GM21825 (cell line): Measurements from ENCODE around the gene SIDT1.
"Not testable (repeated sequence)": the region's sequence is repeated elsewhere in the genome, so short reads cannot be mapped to it uniquely, and the experiment has no call there.

Source experiments
- ATAC-seq: cut with Tn5 transposase; IDR thresholded peaks from one replicate; pipeline ENCODE4 v1.9.1; 2021; ENCODE audit warnings: mild to moderate bottlenecking, moderate library complexity; ENCODE audit not compliant: unreplicated experiment

Gene SIDT1

GRCh38 chr3:113631573-113631972 is 99.2 kb downstream of the SIDT1 start:
- no peak for ATAC-seq

DNA sequence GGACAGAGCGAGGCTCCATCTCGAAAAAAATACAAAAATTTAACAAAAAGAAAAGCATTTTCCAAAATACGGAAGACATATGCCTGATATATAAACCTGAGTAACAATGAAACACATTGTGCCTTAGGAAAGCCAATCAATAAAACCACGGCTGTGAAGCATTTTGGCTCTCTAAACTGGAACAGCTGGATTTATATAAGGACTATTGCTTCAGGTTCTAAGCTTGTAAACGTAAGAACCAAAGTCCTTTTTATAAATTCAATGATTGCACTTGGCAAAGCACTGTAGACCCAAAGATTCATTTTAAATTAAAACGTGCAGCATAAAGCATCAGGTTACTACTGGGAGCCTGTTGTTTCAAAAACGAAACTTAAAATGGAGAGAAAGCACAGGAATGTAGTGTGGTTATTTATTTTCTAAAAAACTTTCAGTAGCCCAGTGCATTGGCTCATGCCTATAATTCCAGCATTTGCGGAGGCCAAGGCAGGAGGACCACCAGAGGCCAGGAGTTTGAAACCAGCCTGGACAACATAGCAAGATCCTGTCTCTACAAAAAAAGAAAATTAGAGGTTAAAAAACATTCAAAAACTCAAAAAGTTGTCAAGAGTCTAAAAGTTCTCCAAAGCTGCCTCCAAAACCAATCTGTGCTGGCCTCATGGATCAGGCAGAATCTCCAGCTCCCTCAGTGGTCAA is 102.6 kb downstream of the SIDT1 start:
- ATAC-seq = no peak

GRCh38 chr3:113636034-113636433 is 103.7 kb downstream of the SIDT1 start:
- not testable (repeated sequence) for ATAC-seq

DNA sequence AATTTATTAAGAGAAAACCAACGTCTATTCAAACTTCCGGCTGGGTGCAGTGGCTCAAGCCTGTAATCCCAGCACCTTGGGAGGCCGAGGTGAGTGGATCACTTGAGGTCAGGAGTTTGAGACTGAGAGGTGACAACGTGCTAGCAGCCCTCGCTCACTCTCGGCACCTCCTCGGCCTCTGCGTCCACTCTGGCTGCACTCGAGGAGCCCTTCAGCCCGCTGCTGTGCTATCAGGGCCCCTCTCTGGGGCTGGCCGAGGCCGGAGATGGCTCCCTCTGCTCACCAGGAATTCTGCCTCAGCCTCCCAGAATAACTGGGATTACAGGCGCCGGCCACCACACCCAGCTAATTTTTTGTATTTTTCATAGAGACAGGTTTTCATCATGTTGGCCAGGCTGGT is 105.4 kb downstream of the SIDT1 start:
- ATAC-seq = no peak

- ATAC-seq = no peak
Observed at GRCh38 chr3:113638910-113639309, 106.6 kb downstream of the SIDT1 start.

- no peak for ATAC-seq
Observed at GRCh38 chr3:113643583-113643982, 111.2 kb downstream of the SIDT1 start.

GRCh38 chr3:113648524-113648923 is 116.2 kb downstream of the SIDT1 start:
- ATAC-seq = no peak

DNA sequence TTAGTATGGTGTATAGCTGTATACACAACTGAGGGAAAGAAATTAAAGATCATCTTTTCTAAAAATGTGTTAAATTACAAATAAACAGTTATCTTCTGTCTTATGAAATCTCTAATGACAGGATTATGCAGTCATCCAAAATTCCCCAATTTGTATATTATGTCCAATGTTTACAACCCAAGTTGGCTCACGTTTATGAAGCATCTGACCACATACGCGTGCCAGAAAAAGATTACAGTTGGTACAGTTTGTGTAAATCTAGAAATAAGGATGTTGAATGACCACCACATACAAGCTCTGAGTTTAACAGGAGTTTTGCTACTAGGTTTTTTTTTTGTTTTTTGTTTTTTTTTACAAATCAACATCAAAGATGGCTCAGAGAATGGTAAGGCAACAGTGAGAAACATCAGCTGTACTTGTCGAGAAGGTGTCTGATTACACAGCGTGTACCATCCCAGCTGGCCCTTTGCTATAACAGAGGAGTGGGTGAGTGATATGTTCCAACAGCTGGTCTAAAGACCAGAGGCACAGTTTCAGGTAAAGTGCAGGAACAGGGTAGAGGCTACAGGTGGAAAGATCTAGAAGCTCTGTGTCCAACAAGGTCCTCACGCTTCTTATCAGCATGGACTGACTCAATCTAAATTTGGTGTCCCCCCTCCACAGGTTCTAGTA is 117.0 kb downstream of the SIDT1 start:
- ATAC-seq = no peak

GRCh38 chr3:113654310-113654709 is 122.0 kb downstream of the SIDT1 start:
- ATAC-seq = no peak

DNA sequence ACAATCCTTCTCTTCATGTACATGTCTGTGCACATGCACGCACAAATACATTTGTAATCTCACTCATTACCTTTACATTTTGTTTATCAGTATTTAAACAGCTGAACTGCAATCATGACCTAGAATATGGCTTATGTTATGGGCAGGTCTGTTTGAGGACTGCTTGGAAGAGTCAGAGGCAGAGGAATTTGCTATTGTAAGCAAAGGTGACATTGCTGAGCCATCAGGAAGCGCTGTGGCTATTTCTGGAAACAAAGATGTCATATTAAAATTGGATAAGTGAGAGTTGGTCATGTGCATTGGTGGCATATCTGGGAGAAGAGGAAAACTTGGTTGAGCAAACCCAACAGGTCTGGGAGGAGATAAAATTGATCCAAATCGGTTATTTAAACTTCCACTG is 122.5 kb downstream of the SIDT1 start:
- no peak for ATAC-seq

DNA sequence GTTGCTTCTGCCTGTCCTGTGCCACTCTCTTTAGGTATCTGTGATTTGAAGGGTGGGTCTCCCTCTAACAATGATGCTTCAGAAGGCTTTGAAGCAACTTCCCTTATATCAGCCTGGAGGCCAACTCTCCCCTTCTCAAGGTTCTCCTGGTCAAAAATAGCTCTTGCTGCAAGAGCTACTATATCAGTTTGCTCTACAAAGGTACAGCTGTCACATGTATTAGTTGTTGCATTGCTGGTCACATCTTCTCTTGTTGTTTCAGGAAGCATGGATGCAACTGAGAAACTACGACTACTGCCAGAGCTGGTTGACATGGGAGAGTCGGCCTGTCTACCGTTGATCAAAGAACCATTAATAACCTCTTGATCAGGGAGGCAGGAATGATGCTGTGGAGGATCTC is 125.8 kb downstream of the SIDT1 start:
- ATAC-seq = no peak

GRCh38 chr3:113659101-113659541 is 126.8 kb downstream of the SIDT1 start:
- no peak for ATAC-seq

- ATAC-seq = no peak
Observed at GRCh38 chr3:113659996-113660395, 127.6 kb downstream of the SIDT1 start.

DNA sequence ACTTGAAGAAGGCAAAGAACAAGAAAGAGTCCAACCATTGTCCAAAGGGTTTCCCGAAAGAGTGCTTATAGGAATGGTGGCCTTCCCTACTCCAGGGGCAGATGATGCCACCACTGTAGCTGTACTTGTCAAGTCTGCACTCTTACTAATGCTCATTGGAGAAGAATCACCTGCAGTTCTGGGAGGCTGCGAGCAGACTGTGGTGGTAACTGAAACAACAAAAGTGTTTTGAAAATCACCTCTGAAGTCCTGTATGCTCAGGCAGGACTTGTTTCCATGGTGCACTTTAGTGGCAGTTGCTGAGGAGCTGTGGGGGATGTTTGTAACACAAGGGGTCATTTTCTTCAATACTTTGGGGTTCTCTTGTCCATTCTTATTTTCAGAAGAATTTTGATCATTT is 128.1 kb downstream of the SIDT1 start:
- ATAC-seq = no peak

GRCh38 chr3:113660896-113661295 is 128.5 kb downstream of the SIDT1 start:
- ATAC-seq = no peak

- no peak for ATAC-seq
Observed at GRCh38 chr3:113662824-113663223, 130.5 kb downstream of the SIDT1 start.

- ATAC-seq = no peak
Observed at GRCh38 chr3:113663324-113663750, 131.0 kb downstream of the SIDT1 start.

GRCh38 chr3:113663761-113664160 is 131.4 kb downstream of the SIDT1 start:
- ATAC-seq = no peak

DNA sequence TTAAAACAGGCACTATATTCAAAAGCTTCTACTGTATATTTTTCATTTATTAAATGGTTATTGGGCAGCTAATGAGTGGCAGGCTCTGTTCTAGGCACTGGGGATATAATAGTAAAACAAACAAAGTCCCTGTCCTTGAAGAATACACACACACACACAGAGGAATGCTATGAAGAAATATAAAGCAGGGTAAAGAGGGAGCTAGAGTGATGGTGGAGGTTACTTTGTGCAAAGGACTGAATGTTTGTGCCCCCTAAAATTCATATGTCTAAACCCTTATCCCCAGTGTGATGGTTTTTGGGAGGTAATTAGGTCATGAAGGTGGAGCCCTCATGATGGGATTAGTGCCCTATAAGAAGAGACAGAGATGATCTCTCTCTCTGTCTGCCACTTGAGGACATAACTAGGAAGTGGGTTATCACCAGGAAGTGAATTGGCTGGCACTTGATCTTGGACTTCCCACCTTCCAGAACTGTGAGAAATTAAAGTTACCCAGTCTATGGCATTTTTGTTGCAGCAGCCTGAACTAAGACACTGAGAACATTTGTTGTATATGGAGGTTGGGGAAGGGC is 132.3 kb downstream of the SIDT1 start:
- no peak for ATAC-seq

DNA sequence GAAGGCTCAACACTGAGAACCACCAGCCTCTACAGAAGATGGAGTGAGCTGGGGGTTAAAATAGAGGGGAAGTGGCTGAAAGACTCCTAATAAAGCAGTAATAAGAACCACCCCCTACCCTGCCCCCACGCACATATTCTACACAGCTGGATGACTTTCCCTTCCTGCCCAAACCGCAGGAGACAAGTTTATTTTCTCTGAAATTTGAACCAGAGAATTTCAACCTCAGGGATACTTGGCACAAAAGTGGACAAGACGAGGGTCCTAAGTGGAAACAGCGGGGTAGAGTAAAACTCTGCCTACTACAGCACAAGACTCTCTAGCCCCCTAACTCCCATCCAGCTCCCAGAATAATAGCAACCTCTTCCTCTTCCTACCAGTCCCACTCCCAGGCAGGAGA is 135.7 kb downstream of the SIDT1 start:
- ATAC-seq = no peak

GRCh38 chr3:113673593-113673992 is 141.2 kb downstream of the SIDT1 start:
- no peak for ATAC-seq

GRCh38 chr3:113676261-113676660 is 143.9 kb downstream of the SIDT1 start:
- no peak for ATAC-seq
